Endothelial cell of umbilical vein (primary cell): ENCODE results near the gene SERPINB6. TPM values are rescaled to one million over a fixed set of nuclear protein-coding genes. Genes with fewer than 3 reads are reported as not detected.

Source experiments
- BruUV-seq: library from RNA; stranded (reverse); fragments of 400-500 nt; replicated peaks from 2 replicates; lab custom pipeline; 2021; lab: Mats Ljungman, UMichigan
- CTCF ChIA-PET: fragments of 300-600, 350-600 bp; sonication (Branson Sonifier 250); formaldehyde crosslinking; loops from one replicate; lab custom pipeline; 2021; ENCODE audit warnings: antibody characterized with exemption, inconsistent platforms; lab: Charles Lee
- POLR2A ChIA-PET: fragments of 300-600, 350-600 bp; sonication (Branson Sonifier 250); formaldehyde crosslinking; loops from one replicate; lab custom pipeline; 2021; ENCODE audit warnings: antibody characterized with exemption, inconsistent platforms; lab: Charles Lee
- DNase-seq: peaks from one replicate; pipeline ENCODE4 v3.0.0-alpha.2; 2011; ENCODE audit warnings: low read depth, low spot score
- FAIRE-seq: peaks from 2 replicates; lab custom pipeline; 2011; peaks lifted over from hg19 to GRCh38; lab: Jason Lieb, UNC
- H2AFZ ChIP-seq: 2 replicates; pipeline ENCODE4 v1.6.0; 2012; ENCODE audit warnings: low read depth, low read length, control low read depth, inconsistent platforms
- H3K27ac ChIP-seq: 2 replicates; pipeline ENCODE4 v1.5.1; 2011; ENCODE audit warnings: low read depth, mild to moderate bottlenecking, control low read depth, low read length, moderate library complexity; ENCODE audit not compliant: insufficient read depth
- H3K27me3 ChIP-seq, 2 experiments: 2 replicates each; pipeline versions ENCODE4 v1.6.0 to v1.6.1; 2011; ENCODE audit warnings: low read length in 2 of 2, mixed read lengths in 1 of 2; ENCODE audit not compliant: control insufficient read depth in 2 of 2, insufficient read depth in 2 of 2
- H3K36me3 ChIP-seq, 2 experiments: 2 replicates in 1 of 2; 3 replicates in 1 of 2; pipeline ENCODE4 v1.5.1; 2011; ENCODE audit warnings: low read length in 2 of 2, mild to moderate bottlenecking in 1 of 2, moderate library complexity in 1 of 2; ENCODE audit not compliant: control insufficient read depth in 2 of 2, insufficient read depth in 2 of 2; ENCODE audit errors: extremely low read depth in 1 of 2
- H3K4me1 ChIP-seq: 3 replicates; pipeline ENCODE4 v1.5.1; 2011; ENCODE audit warnings: mild to moderate bottlenecking, low read length; ENCODE audit not compliant: control insufficient read depth, insufficient read depth; ENCODE audit errors: extremely low read depth
- H3K4me2 ChIP-seq: 2 replicates; pipeline ENCODE4 v1.6.1; 2011; ENCODE audit warnings: low read length, control low read depth, mixed read lengths; ENCODE audit not compliant: insufficient read depth
- H3K4me3 ChIP-seq, 3 experiments: fragments of 200-600 bp in 1 of 3; sonication (generic), shearing (Covaris generic) in 1 of 3; replicated peaks in 1 of 3; 2 replicates each; pipeline ENCODE4 v1.5.1; 2011 to 2016; ENCODE audit warnings: control low read depth in 3 of 3, low read length in 3 of 3, mild to moderate bottlenecking in 2 of 3, inconsistent platforms in 1 of 3, low read depth in 1 of 3, moderate library complexity in 1 of 3; ENCODE audit not compliant: insufficient read depth in 1 of 3
- H3K79me2 ChIP-seq: 2 replicates; pipeline ENCODE4 v1.6.0; 2012; ENCODE audit warnings: low read length, inconsistent platforms; ENCODE audit not compliant: control insufficient read depth, insufficient read depth
- H3K9ac ChIP-seq: replicated peaks from 2 replicates; pipeline ENCODE3; 2011; ENCODE audit warnings: low read length, control low read depth; ENCODE audit not compliant: insufficient read depth; ENCODE audit errors: extremely low read depth
- H3K9me1 ChIP-seq: replicated peaks from 3 replicates; pipeline ENCODE4 v1.6.0; 2011; ENCODE audit warnings: mild to moderate bottlenecking, low read length; ENCODE audit not compliant: control insufficient read depth, insufficient read depth; ENCODE audit errors: extremely low read depth
- H3K9me3 ChIP-seq: replicated peaks from 2 replicates; pipeline ENCODE4 v1.5.1; 2012; ENCODE audit warnings: low read length, inconsistent platforms; ENCODE audit not compliant: control insufficient read depth, insufficient read depth
- H4K20me1 ChIP-seq: replicated peaks from 2 replicates; pipeline ENCODE3; 2011; ENCODE audit warnings: mild to moderate bottlenecking, low read length; ENCODE audit not compliant: control insufficient read depth, insufficient read depth; ENCODE audit errors: extremely low read depth
- CTCF ChIP-seq, 2 donors: IDR thresholded peaks; 1 replicate in 1 of 2; 2 replicates in 1 of 2; pipeline ENCODE4 v1.5.1; 2011; ENCODE audit warnings: low read length in 2 of 2, mild to moderate bottlenecking in 2 of 2, moderate library complexity in 2 of 2, control low read depth in 1 of 2, inconsistent platforms in 1 of 2, low read depth in 1 of 2; ENCODE audit not compliant: insufficient read depth in 1 of 2; ENCODE audit errors: extremely low read depth in 1 of 2
- EZH2 ChIP-seq: IDR thresholded peaks from 2 replicates; pipeline ENCODE4 v1.6.1; 2012; ENCODE audit warnings: borderline replicate concordance, low read depth, mild to moderate bottlenecking, moderate library complexity, low read length, inconsistent platforms; ENCODE audit not compliant: severe bottlenecking
- FOS ChIP-seq: IDR thresholded peaks from 2 replicates; pipeline ENCODE4 v1.6.1; 2011; ENCODE audit warnings: mild to moderate bottlenecking, low read length, moderate library complexity, borderline replicate concordance; ENCODE audit not compliant: insufficient read depth
- GATA2 ChIP-seq: IDR thresholded peaks from 2 replicates; pipeline ENCODE4 v1.7.0; 2011; ENCODE audit warnings: low read depth, mild to moderate bottlenecking, moderate library complexity, mixed read lengths, low read length; ENCODE audit not compliant: insufficient read length, insufficient read depth
- JUN ChIP-seq: IDR thresholded peaks from 2 replicates; pipeline ENCODE4 v1.6.1; 2011; ENCODE audit warnings: borderline replicate concordance, low read depth; ENCODE audit not compliant: insufficient read length, insufficient read depth
- MAX ChIP-seq: IDR thresholded peaks from 2 replicates; pipeline ENCODE4 v1.6.1; 2011; ENCODE audit not compliant: insufficient read depth, insufficient read length
- MYC ChIP-seq: IDR thresholded peaks from one replicate; pipeline ENCODE4 v1.6.1; 2011; ENCODE audit warnings: mild to moderate bottlenecking, low read depth, low read length
- POLR2A ChIP-seq: IDR thresholded peaks from 2 replicates; pipeline ENCODE4 v1.6.1; 2012; ENCODE audit warnings: low read depth, mild to moderate bottlenecking, control low read depth, low read length
- POLR2AphosphoS5 ChIP-seq: IDR thresholded peaks from 2 replicates; pipeline ENCODE4 v1.6.1; 2012; ENCODE audit warnings: low read depth, mild to moderate bottlenecking, control low read depth, low read length, moderate library complexity; ENCODE audit not compliant: insufficient read depth
- dilution Hi-C: fragments of 300-500 bp; cut with MboI; formaldehyde crosslinking; loops from one replicate; pipeline ENCODE4 v1.15.0; 2019; ENCODE audit warnings: low sequenced_read_pairs; ENCODE audit not compliant: extremely low pct_ligation_motif_present
- intact Hi-C: fragments of 100-400 bp; cut with micrococcal nuclease; formaldehyde crosslinking; loops from one replicate; pipeline ENCODE4 v1.10.0; 2022
- polyA plus RNA-seq, 4 experiments: library from polyadenylated mRNA; depleted of rRNA in 3 of 4; stranded (reverse) in 3 of 4; unstranded in 1 of 4; fragments of >200 nt; gene quantifications; 2 replicates each; pipeline versions ENCODE4 v1.2.1 to v1.2.3, GENCODE V29; 2011 to 2012; ENCODE audit warnings: missing spikeins in 1 of 4
- total RNA-seq: library from RNA; stranded (reverse); gene quantifications from 2 replicates; pipeline ENCODE4 v1.2.3, GENCODE V29; 2021

SERPINB6 gene
- total and polyA plus RNA-seq, 2 donors (not counting 3 experiments of a cell fraction or from before 2014, with no cell fraction given): 145 to 151 TPM

- no peak overlapping the region for H3K27ac ChIP-seq
- no peak for TF ChIP-seq GATA2
- TF ChIP-seq JUN: no peak
- TF ChIP-seq MAX: no peak
- TF ChIP-seq POLR2A: no peak
- no peak for TF ChIP-seq FOS
- TF ChIP-seq POLR2AphosphoS5: no peak
- no peak for FAIRE-seq
Measured at GRCh38 chr6:2963756-2964155, 7.6 kb downstream of the SERPINB6 start.

GRCh38 chr6:2962636-2963035, 8.7 kb downstream of the SERPINB6 start:
- peaks cover 18% of the 10 kb centered on the region for H3K4me1 ChIP-seq
- no peaks in the 10 kb centered on the region for H3K9me1 ChIP-seq
- peaks cover 0 to 11% of the 10 kb centered on the region in 2 experiments for H3K36me3 ChIP-seq
- H3K27ac ChIP-seq: no peak overlapping the region
- CTCF ChIA-PET: interaction anchor here (1.6 to 2.0 kb wide), 2 partner anchors 10 to 171 kb away, joined by 4 to 13 read pairs; no protein-coding TSS in a partner anchor
- TF ChIP-seq CTCF (IDR thresholded peaks at IDR 0.05; ENCODE audit: extremely low read depth in 1 of 2, insufficient read depth in 1 of 2, low read depth in 1 of 2, low read length in 2 of 2) (no peak), MAX (no peak), MYC (no peak), POLR2AphosphoS5 (no peak), POLR2A (no peak), GATA2 (no peak), FOS (no peak), EZH2 (no peak), JUN (no peak)
- BruUV-seq: no TSS peak
- H4K20me1 ChIP-seq: no peaks in the 10 kb centered on the region
- dilution Hi-C loops: no loop called here
- FAIRE-seq (no peak), DNase-seq (no peak)
- H3K9ac ChIP-seq: no peak overlapping the region
- H3K4me2 ChIP-seq: no peak overlapping the region
- POLR2A ChIA-PET: no interaction called here
- no peaks in the 10 kb centered on the region for H3K9me3 ChIP-seq
- no peaks in the 10 kb centered on the region for H3K27me3 ChIP-seq
- no peak overlapping the region for H3K4me3 ChIP-seq
- H3K79me2 ChIP-seq: peaks cover 29% of the 10 kb centered on the region
- intact Hi-C loops: no loop called here
- no peak overlapping the region for H2AFZ ChIP-seq

More at GRCh38 chr6:2963756-2964155, 7.6 kb downstream of the SERPINB6 start:
- H3K4me1 ChIP-seq: peaks cover 18% of the 10 kb centered on the region
- no TSS peak for BruUV-seq
- H2AFZ ChIP-seq: no peak overlapping the region
- H3K9me3 ChIP-seq: no peaks in the 10 kb centered on the region
- dilution Hi-C loops (no loop called here), intact Hi-C loops (no loop called here)
- no peaks in the 10 kb centered on the region for H4K20me1 ChIP-seq
- H3K79me2 ChIP-seq: peaks cover 39% of the 10 kb centered on the region
- H3K9ac ChIP-seq: no peak overlapping the region
- no peak for DNase-seq
- POLR2A ChIA-PET: no interaction called here
- no peak overlapping the region for H3K4me3 ChIP-seq
- H3K27me3 ChIP-seq: no peaks in the 10 kb centered on the region
- CTCF ChIA-PET: interaction anchor here (0.5 to 2.0 kb wide), 2 partner anchors 11 to 180 kb away, joined by 4 to 13 read pairs; no protein-coding TSS in a partner anchor
- H3K9me1 ChIP-seq: no peaks in the 10 kb centered on the region
- no peak overlapping the region for H3K4me2 ChIP-seq
- H3K36me3 ChIP-seq: peaks cover 0 to 5% of the 10 kb centered on the region in 2 experiments
